Sigmoid colon (tissue), 4 donors: ENCODE results near the gene TBX18.

Experiments used
- POLR2A ChIP-seq, 2 donors: fragments of 450-650 bp; IDR thresholded peaks; one replicate each; pipeline ENCODE4 v1.6.1; 2016; ENCODE audit warnings: antibody characterized with exemption in 2 of 2, mild to moderate bottlenecking in 2 of 2, moderate library complexity in 2 of 2
- POLR2AphosphoS5 ChIP-seq, 4 donors: sonication (generic); formaldehyde crosslinking; IDR thresholded peaks; one replicate each; pipeline ENCODE4 v1.6.1; 2017; ENCODE audit warnings: antibody characterized with exemption in 4 of 4
- TF ChIP-seq, protein P1 (sequence below), 4 experiments: fragments of 450-650 bp in 3 of 4; fragments of 200-600 bp in 1 of 4; IDR thresholded peaks; one replicate each; pipeline ENCODE4 v1.5.1; 2016 to 2019; ENCODE audit warnings: antibody characterized with exemption in 4 of 4, mild to moderate bottlenecking in 3 of 4, moderate library complexity in 2 of 4

DNA sequence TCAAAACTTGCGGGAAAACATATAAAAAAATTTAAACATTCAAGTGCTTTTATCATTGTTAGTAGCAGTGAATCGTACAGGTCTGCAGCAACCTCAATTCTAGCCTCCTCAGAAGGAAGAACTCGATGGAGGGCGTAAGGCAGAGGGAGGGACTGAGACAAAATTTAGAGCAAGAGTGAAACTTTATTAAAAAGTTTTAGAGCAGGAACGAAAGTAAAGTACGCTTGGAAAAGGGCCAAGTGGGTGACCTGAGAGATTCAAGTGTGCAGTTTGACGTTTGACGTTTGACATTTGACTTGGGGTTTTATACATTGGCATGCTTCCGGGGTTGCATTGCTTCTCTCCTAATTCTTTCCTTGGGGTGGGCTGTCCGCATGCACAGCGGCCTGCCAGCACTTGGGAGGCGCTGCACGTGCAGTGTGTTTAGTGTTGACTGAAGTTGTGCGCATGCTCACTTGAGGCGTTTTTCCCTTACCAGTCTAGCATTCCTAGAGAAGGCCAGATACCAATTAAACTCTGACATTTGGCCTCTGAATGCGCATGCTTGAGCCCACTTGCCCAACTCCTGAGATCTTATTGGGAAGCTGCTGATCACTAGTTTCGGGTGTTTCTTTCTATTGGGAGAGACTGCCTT lies 82.6 kb downstream of the TBX18 start:
- TF ChIP-seq, protein P1, sequence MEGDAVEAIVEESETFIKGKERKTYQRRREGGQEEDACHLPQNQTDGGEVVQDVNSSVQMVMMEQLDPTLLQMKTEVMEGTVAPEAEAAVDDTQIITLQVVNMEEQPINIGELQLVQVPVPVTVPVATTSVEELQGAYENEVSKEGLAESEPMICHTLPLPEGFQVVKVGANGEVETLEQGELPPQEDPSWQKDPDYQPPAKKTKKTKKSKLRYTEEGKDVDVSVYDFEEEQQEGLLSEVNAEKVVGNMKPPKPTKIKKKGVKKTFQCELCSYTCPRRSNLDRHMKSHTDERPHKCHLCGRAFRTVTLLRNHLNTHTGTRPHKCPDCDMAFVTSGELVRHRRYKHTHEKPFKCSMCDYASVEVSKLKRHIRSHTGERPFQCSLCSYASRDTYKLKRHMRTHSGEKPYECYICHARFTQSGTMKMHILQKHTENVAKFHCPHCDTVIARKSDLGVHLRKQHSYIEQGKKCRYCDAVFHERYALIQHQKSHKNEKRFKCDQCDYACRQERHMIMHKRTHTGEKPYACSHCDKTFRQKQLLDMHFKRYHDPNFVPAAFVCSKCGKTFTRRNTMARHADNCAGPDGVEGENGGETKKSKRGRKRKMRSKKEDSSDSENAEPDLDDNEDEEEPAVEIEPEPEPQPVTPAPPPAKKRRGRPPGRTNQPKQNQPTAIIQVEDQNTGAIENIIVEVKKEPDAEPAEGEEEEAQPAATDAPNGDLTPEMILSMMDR (IDR thresholded peaks at IDR 0.05) = no peak
- no peak for TF ChIP-seq POLR2A (IDR thresholded peaks at IDR 0.05)
- TF ChIP-seq POLR2AphosphoS5 (IDR thresholded peaks at IDR 0.05) = no peak
